GM12878 (cell line): ENCODE measurements around the gene ZNF22. TPM values are rescaled to one million over a fixed set of nuclear protein-coding genes. Genes with fewer than 3 reads are reported as not detected.

Experiments used
- ATAC-seq: fragments of 200-7000 bp; cut with Tn5 transposase; 3 replicates; pipeline ENCODE4 v1.9.1; 2020; ENCODE audit warnings: mild to moderate bottlenecking, moderate library complexity
- BruUV-seq: library from RNA; stranded (reverse); fragments of 400-500 nt; replicated peaks from 2 replicates; lab custom pipeline; 2021; lab: Mats Ljungman, UMichigan
- CTCF ChIA-PET: fragments of 300-600 bp; sonication (Branson Sonifier 250); formaldehyde crosslinking; extraction: SDS; loops from one replicate; lab custom pipeline; 2021; ENCODE audit warnings: inconsistent platforms; lab: Yijun Ruan, JAX
- POLR2A ChIA-PET: fragments of 350-600 bp; formaldehyde crosslinking; extraction: SDS; loops from one replicate; lab custom pipeline; 2021; ENCODE audit warnings: inconsistent platforms; lab: Charles Lee
- RAD21 ChIA-PET: fragments of 300-600 bp; sonication (Branson Sonifier 250); formaldehyde crosslinking; loops from one replicate; lab custom pipeline; 2023; ENCODE audit warnings: antibody characterized with exemption; ENCODE audit not compliant: unreplicated experiment; lab: Charles Lee
- SMC1A ChIA-PET: fragments of 300-600 bp; sonication (Branson Sonifier 250); formaldehyde crosslinking; loops from one replicate; lab custom pipeline; 2023; ENCODE audit not compliant: unreplicated experiment, uncharacterized antibody; lab: Charles Lee
- DNase-seq: peaks from one replicate; pipeline ENCODE4 v3.0.0-alpha.2; 2011; ENCODE audit warnings: low read depth, low spot score
- FAIRE-seq: peaks from 3 replicates; lab custom pipeline; 2011; peaks lifted over from hg19 to GRCh38; lab: Jason Lieb, UNC
- H2AFZ ChIP-seq: 2 replicates; pipeline ENCODE4 v1.6.0; 2011; ENCODE audit warnings: low read depth, low read length, control low read depth; ENCODE audit not compliant: control insufficient read depth
- H3K27ac ChIP-seq: 2 replicates; pipeline ENCODE4 v1.5.1; 2011; ENCODE audit warnings: control low read depth; ENCODE audit not compliant: control insufficient read depth, insufficient read depth
- H3K27me3 ChIP-seq, 2 experiments: replicated peaks in 1 of 2; 2 replicates each; pipeline versions ENCODE4 v1.6.0 to v1.6.1; 2011; ENCODE audit warnings: low read length in 1 of 2; ENCODE audit not compliant: control insufficient read depth in 2 of 2, insufficient read depth in 2 of 2
- H3K36me3 ChIP-seq, 2 experiments: 2 replicates each; pipeline ENCODE4 v1.5.1; 2011; ENCODE audit warnings: low read length in 1 of 2; ENCODE audit not compliant: control insufficient read depth in 2 of 2, insufficient read depth in 2 of 2
- H3K4me1 ChIP-seq: 2 replicates; pipeline ENCODE4 v1.6.1; 2011; ENCODE audit warnings: mild to moderate bottlenecking, low read length, moderate library complexity, mixed read lengths; ENCODE audit not compliant: control insufficient read depth, insufficient read depth
- H3K4me2 ChIP-seq: 2 replicates; pipeline ENCODE4 v1.6.0; 2011; ENCODE audit warnings: control low read depth; ENCODE audit not compliant: control insufficient read depth, insufficient read depth
- H3K4me3 ChIP-seq: fragments of 200-600 bp; sonication (generic); 2 replicates; pipeline ENCODE4 v1.5.1; 2016
- H3K79me2 ChIP-seq: 2 replicates; pipeline ENCODE4 v1.6.0; 2011; ENCODE audit warnings: low read length; ENCODE audit not compliant: control insufficient read depth, insufficient read depth
- H3K9ac ChIP-seq: 2 replicates; pipeline ENCODE4 v1.8.0; 2011; ENCODE audit warnings: low read length, control low read depth, mixed read lengths; ENCODE audit not compliant: control insufficient read depth, insufficient read depth
- H3K9me3 ChIP-seq: replicated peaks from 3 replicates; pipeline ENCODE4 v1.5.1; 2011; ENCODE audit warnings: mild to moderate bottlenecking, low read length; ENCODE audit not compliant: control insufficient read depth, insufficient read depth
- H4K20me1 ChIP-seq: 2 replicates; pipeline ENCODE4 v1.6.0; 2011; ENCODE audit not compliant: control insufficient read depth, insufficient read depth
- MTA3 ChIP-seq: IDR thresholded peaks from 2 replicates; pipeline ENCODE4 v1.6.1; 2012; ENCODE audit warnings: low read length, inconsistent platforms, borderline replicate concordance
- SMARCA5 ChIP-seq: fragments of 450-650 bp; IDR thresholded peaks from 2 replicates; pipeline ENCODE4 v1.6.1; 2017; ENCODE audit warnings: mild to moderate bottlenecking
- ZNF207 ChIP-seq: fragments of 450-650 bp; IDR thresholded peaks from 2 replicates; pipeline ENCODE4 v1.6.1; 2014; ENCODE audit warnings: antibody characterized with exemption, mild to moderate bottlenecking, borderline replicate concordance
- ZNF687 ChIP-seq: fragments of 450-650 bp; IDR thresholded peaks from 2 replicates; pipeline ENCODE4 v1.6.1; 2017; ENCODE audit warnings: mild to moderate bottlenecking, moderate library complexity
- WGBS: methylation state at CpG from one replicate; pipeline ENCODE4 v1.1.6; 2016; ENCODE audit warnings: low lambda C conversion rate; ENCODE audit not compliant: insufficient replicate concordance, insufficient coverage; ENCODE audit errors: missing lambda C conversion rate; 5-methylcytosine and 5-hydroxymethylcytosine counted together
- in situ Hi-C: fragments of 300-500 bp; cut with MboI; formaldehyde crosslinking; loops from 9 replicates; pipeline ENCODE4 v1.14.3; 2018; ENCODE audit warnings: mixed read lengths
- intact Hi-C: fragments of 100-400 bp; cut with micrococcal nuclease; formaldehyde crosslinking; loops from one replicate; pipeline ENCODE4 v1.14.2; 2022; ENCODE audit not compliant: unreplicated experiment
- polyA plus RNA-seq, 11 experiments: library from polyadenylated mRNA; depleted of rRNA in 4 of 11; unstranded in 6 of 11; stranded (reverse) in 5 of 11; fragments of >200 nt; fragmentation: Nextera tagmentation in 4 of 11; fragmentation: Illumina TruSeq in 1 of 11; extraction: Ambion mirVana in 4 of 11; extraction: Trizol in 1 of 11; gene quantifications; 1 replicate in 1 of 11; 2 replicates in 10 of 11; pipeline versions ENCODE4 v1.2.1 to v1.2.3, GENCODE V29; 2011 to 2016; ENCODE audit warnings: inconsistent platforms in 2 of 11, missing spikeins in 2 of 11, low read depth in 1 of 11
- total RNA-seq, 4 experiments: library from RNA; depleted of rRNA in 3 of 4; stranded (reverse); fragments of >200 nt in 3 of 4; fragmentation: Illumina TruSeq in 1 of 4; extraction: Trizol in 1 of 4; gene quantifications; 2 replicates each; pipeline versions ENCODE4 v1.2.1 to v1.2.3, GENCODE V29; 2013 to 2021

The ZNF22 gene
- total and polyA plus RNA-seq, 10 of the 15 experiments (the other 5 are each of a cell fraction or from before 2014, with no cell fraction given) = 31.1 to 74.4 (median 43.8) TPM

GRCh38 chr10:44974082-44974627, 26.6 kb upstream of the ZNF22 start:
- DNase-seq = no peak
- Histone ChIP-seq H3K4me2 (peak overlapping the region; percentile 82), H3K9me3 (no peaks in the 10 kb centered on the region), H2AFZ (peak overlapping the region; percentile 66), H4K20me1 (no peaks in the 10 kb centered on the region), H3K27ac (peak overlapping the region; percentile 80), H3K36me3 (peaks cover 0 to 8% of the 10 kb centered on the region in 2 experiments; a peak in 2 of 4 replicates), H3K27me3 (no peaks in the 10 kb centered on the region), H3K9ac (peak overlapping the region; percentile 65), H3K79me2 (peaks cover 11% of the 10 kb centered on the region), H3K4me1 (peaks cover 44% of the 10 kb centered on the region), H3K4me3 (peak overlapping the region; percentile 67; the same call in 1 of the 2 replicates)
- 0% methylated on average over 7 of the region's 7 CpGs for WGBS
- SMC1A ChIA-PET = interaction anchor here (1.8 to 2.5 kb wide), 6 partner anchors 10 to 42 kb away, joined by 6 to 36 read pairs (median 19); no protein-coding TSS in a partner anchor
- in situ Hi-C loops (loop anchor here (25.0 kb wide), 1 partner anchor 1812 kb away; no protein-coding TSS in a partner anchor), intact Hi-C loops (loop anchor here (2.0 kb wide), 1 partner anchor 15 kb away; the partner anchor contains the start of gene RASSF4)
- POLR2A ChIA-PET = interaction anchor here (1.1 to 2.1 kb wide), 8 partner anchors 8 to 45 kb away, joined by 3 to 17 read pairs (median 6); no protein-coding TSS in a partner anchor
- TSS peak; percentile 11 for BruUV-seq
- no peak for FAIRE-seq
- ATAC-seq = peak; percentile 34
- CTCF ChIA-PET = interaction anchor here (0.5 to 10.1 kb wide), 6 partner anchors 8 to 42 kb away, joined by 3 to 181 read pairs (median 14); no protein-coding TSS in a partner anchor
- peak; percentile 52; the same call in 1 of the 2 replicates for TF ChIP-seq SMARCA5
- 0 out of 2 replicates have a peak, but pooled peaks have one; percentile 12 for TF ChIP-seq ZNF207
- TF ChIP-seq ZNF687 = peak; percentile 27
- TF ChIP-seq MTA3 = no peak
- RAD21 ChIA-PET = interaction anchor here (1.4 to 2.7 kb wide), 4 partner anchors 11 to 49 kb away, joined by 5 to 54 read pairs (median 35); no protein-coding TSS in a partner anchor
